Frontal cortex (tissue), 4 donors: Measurements from ENCODE around the gene C7orf25. TPM values are rescaled to one million over a fixed set of nuclear protein-coding genes. Genes with fewer than 3 reads are reported as not detected.
"Not testable (repeated sequence)": the region's sequence is repeated elsewhere in the genome, so short reads cannot be mapped to it uniquely, and the experiment has no call there.

Experiments used
- DNase-seq, 2 donors: peaks; one replicate each; pipeline ENCODE4 v3.0.0; 2012; ENCODE audit warnings: low spot score in 2 of 2
- FAIRE-seq: peaks from 2 replicates; lab custom pipeline; 2012; peaks lifted over from hg19 to GRCh38; lab: Jason Lieb, UNC
- total RNA-seq: library from RNA; depleted of rRNA; stranded (reverse); fragments of >200 nt; gene quantifications from one replicate; pipeline ENCODE4 v1.2.3, GENCODE V29; 2014
- donor health status: control.
- donor health status: control.
- donor health status: control.

The C7orf25 gene
- total RNA-seq, 1 donor from 2014 or later, result 8.6 TPM

DNA sequence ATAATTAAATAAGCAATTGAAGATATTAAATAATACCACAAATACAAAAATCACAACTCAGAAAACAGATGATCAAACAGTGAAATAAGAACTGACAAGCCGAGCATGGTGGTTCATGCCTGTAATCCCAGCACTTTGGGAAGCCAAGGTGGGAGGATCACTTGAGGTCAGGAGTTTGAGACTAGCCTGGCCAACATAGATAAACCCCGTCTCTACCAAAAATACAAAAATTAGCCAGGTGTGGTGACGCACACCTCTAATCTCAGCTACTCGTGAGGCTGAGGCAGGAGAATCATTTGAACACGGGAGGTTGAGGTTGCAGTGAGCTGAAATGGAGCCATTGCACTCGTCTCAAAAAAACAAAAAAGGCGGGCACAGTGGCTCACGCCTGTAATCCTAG lies 26.7 kb downstream of the C7orf25 start:
- not testable (repeated sequence) for FAIRE-seq, DNase-seq

DNA sequence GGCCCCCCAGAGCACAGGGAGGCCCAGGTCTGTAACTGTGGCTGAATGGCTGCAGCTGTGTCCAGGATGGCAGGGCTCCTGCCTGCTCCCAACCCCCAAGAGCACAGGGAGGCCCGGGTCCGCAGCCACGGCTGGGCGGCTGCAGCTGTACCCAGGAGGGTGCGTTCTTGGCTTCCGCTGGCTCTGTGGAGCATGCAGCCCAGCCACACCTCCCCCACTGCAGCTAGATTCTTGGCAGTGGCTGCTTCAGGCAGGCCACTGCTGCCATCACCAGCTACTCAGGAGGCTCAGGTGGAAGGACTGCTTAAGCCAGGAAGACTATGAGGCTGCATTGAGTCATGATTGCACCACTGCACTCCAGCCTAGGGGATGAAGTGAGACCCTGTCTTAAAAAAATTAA lies 27.9 kb downstream of the C7orf25 start:
- FAIRE-seq, result no peak

DNA sequence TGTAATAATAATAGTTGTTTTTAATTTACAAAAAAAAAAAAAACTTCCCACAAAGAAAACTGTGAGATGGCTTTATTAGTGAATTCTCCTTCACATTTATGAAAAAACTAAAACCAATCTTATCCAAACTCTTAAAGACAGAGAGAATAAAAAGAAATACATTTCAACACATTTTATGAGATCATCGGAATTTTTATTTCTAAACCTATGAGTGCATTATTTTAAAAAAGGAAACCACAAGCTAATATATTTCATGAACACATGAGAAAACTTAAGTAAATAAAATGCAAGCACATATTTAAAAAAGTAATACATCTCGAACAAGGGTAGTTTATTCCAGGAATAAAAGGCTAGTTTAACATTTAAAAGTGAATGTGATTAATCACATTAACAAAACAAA lies 31.5 kb downstream of the C7orf25 start:
- FAIRE-seq (no peak), DNase-seq (no peak)

More for the DNA sequence above, 27.9 kb downstream of the C7orf25 start:
- no peak for DNase-seq

DNA sequence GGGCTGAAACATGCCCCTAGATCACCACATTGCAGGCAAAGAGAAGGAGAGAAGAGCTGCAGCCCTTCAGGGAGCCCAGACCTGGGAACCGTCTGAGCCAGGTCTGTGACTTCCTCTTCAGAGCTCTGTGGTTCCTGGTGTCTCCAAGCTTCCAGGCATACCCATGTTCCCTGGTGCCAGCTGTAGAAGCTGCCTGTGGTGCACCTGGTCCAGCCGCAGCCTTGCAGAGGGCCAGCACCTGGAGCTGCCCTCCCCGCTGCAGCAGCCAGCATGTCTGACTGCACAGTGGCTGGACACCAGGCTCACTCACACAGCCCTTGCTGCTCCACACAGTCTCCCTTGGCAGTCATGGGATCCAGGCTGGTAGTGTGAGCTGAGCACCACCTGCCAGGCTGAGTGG lies 33.6 kb downstream of the C7orf25 start:
- no peak for FAIRE-seq
- no peak for DNase-seq

DNA sequence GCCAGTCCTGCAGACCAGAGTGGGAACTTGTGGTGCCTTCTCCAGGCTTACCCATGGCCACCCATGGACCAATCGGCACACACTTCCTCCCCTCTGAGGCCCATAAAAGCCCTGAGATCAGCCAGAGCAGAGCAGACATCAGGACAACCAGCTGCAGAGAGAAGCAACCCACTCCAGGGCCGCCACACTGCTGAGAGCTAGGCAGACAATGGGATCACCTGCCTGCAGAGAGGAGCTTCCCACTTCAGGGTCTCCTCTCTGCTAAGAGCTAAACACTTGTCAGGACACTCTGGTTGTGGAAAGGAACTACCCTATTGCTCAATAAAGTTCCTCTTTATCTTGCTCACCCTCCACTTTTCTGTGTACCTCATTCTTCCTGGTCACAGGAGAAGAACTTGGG lies 34.0 kb downstream of the C7orf25 start:
- FAIRE-seq (no peak), DNase-seq (no peak)

DNA sequence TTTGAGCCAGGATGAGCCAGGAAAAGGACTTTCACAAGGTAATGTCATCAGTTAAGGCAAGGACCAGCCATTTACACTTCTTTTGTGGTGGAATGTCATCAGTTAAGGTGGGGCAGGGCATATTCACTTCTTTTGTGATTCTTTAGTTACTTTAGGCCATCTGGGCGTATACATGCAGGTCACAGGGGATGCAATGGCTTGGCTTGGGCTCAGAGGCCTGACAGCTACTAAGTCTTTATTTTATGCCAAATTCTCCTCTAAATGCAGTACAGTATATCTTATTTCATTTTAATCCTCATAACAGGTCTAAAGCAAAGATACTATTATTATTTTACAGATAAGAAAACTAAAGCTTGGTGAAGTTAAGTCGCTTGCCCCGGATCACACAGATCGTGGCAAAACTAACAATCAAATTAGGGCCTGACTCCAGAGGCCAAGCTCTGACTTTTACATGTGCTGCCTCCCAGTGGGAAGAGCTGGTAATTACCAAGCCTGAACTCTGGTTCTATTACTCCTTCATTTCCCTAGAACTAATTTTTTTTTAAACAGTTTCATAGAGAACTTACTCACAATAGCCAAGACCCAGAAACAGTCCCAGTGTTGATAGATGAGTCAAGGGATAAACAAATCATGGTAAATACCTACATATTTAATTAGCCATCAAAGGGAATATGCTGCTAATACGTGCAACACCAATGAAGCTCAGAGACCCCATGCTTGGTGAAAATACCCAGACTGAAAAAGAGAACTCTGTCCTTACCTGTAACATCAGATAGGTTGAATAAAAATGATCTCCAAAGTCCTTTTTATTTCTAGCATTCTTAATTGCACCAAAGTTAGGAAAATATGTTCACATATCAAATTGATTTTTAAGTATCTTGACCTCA lies 35.4 kb downstream of the C7orf25 start:
- DNase-seq (peak in 1 of 2 donors; percentile 56), FAIRE-seq (peak; percentile 61)

DNA sequence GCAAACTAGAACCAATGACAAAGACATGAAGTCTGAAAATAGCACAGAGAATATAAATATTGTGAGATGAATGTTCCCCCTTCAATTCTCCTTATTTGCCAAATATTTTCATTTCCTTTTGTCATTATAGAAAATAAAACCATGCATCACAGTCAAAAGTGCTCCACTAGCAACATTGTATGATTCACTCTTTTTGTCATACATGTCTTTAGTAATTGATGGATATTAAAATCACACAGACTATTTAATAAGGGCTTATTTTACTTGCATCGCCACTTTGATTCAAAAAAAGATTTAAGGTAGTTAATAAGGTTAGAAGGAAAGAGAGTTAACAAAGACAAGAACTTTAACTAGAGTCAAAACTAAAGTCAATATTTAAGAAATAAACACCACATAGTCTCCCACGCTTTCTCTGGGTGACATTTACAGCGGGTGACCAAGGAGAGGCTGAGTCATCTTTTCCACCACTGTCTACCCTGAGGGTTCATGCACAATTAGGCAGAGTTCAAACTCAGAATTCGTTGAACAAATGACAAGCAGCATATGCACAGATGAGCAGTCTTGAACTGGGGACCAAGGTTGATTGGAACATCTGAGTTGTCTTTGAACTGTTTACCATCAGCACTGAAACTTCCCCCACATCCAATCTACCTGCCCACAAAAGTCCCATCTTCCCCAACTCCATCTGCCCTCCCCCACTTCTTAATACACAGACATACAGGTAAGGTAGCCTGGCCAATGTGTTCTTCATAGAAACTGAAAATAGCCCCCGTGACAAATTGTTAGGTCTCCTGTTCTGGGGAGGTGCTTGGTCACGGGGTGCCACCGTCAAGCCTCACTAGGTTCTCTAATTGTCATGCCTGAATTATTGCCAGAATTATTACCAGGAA lies 42.5 kb downstream of the C7orf25 start:
- no peak for DNase-seq
- no peak for FAIRE-seq

DNA sequence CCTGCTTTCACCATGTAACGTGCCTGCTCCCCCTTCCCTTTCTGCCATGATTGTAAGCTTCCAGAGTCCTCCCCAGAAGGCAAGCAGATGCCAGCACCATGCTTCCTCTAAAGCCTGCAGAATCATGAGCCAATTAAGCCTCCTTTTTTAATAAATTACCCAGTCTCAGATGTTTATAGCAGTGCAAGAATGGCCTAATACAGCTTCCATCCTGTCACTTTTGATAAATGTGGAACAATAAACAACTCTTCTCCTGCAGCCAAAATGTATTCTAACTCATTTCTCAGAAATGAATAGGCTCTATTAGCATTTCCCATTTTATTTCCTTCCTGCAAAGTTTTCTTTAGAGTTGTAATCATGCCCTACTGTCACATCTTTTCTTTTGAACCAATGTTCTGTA lies 43.4 kb downstream of the C7orf25 start:
- no peak for FAIRE-seq

More for the DNA sequence above, 43.4 kb downstream of the C7orf25 start:
- DNase-seq, result no peak

Other genes with a start within 250 kb of the C7orf25 start
- 57.9 TPM for gene PSMA2, start 20.1 kb upstream of the C7orf25 start, total RNA-seq
- gene MRPL32, start 20.3 kb upstream of the C7orf25 start, total RNA-seq, result 48.5 TPM
- 41.6 TPM for gene HECW1, start 200.6 kb upstream of the C7orf25 start, total RNA-seq